ENCODE data around the gene SYT17.

- TF ChIP-seq CTCF (IDR thresholded peaks at IDR 0.05) (no peak), POLR2A (IDR thresholded peaks at IDR 0.05) (no peak)
Measured at GRCh38 chr16:19215705-19216104, 47.7 kb downstream of the SYT17 start.

All from adrenal gland (tissue), 5 donors.